IMR-90 (cell line): ENCODE data around the gene CD177. TPM values are rescaled to one million over a fixed set of nuclear protein-coding genes. Genes with fewer than 3 reads are reported as not detected.

Experiments used
- ATAC-seq: fragments of 200-7000 bp; cut with Tn5 transposase; 2 replicates; pipeline ENCODE4 v1.9.1; 2020; ENCODE audit warnings: low read depth, mild to moderate bottlenecking, moderate library complexity
- BruUV-seq: library from RNA; stranded (reverse); fragments of 400-500 nt; replicated peaks from 2 replicates; lab custom pipeline; 2021; lab: Mats Ljungman, UMichigan
- CTCF ChIA-PET: fragments of 300-600 bp; formaldehyde crosslinking; extraction: SDS; loops from one replicate; lab custom pipeline; 2021; ENCODE audit warnings: antibody characterized with exemption; lab: Yijun Ruan, JAX
- POLR2A ChIA-PET: fragments of 300-600 bp; sonication (Branson Sonifier 250); formaldehyde crosslinking; loops from one replicate; lab custom pipeline; 2022; ENCODE audit warnings: antibody characterized with exemption; ENCODE audit not compliant: unreplicated experiment; lab: Charles Lee
- DNase-seq: peaks from one replicate; pipeline ENCODE4 v3.0.0; 2013
- H2AFZ ChIP-seq: replicated peaks from 2 replicates; pipeline ENCODE3; 2013; ENCODE audit warnings: low read length, mild to moderate bottlenecking; ENCODE audit not compliant: poor library complexity
- H2AK5ac ChIP-seq: 2 replicates; pipeline ENCODE4 v1.6.1; 2013; ENCODE audit warnings: low read depth, low read length, inconsistent platforms
- H2AK9ac ChIP-seq: replicated peaks from 2 replicates; pipeline ENCODE3; 2013; ENCODE audit warnings: mild to moderate bottlenecking, low read depth, low read length, moderate library complexity; ENCODE audit not compliant: poor library complexity
- H2BK120ac ChIP-seq: 2 replicates; pipeline ENCODE4 v1.6.1; 2013; ENCODE audit warnings: low read depth, low read length, inconsistent platforms
- H2BK15ac ChIP-seq: 3 replicates; pipeline ENCODE4 v1.6.1; 2013; ENCODE audit warnings: low read depth, low read length, inconsistent platforms
- H2BK20ac ChIP-seq: 2 replicates; pipeline ENCODE4 v1.6.1; 2013; ENCODE audit warnings: low read depth, mild to moderate bottlenecking, inconsistent platforms, low read length, moderate library complexity
- H2BK5ac ChIP-seq: 2 replicates; pipeline ENCODE4 v1.6.1; 2013; ENCODE audit warnings: mild to moderate bottlenecking, low read depth, low read length, inconsistent platforms; ENCODE audit not compliant: poor library complexity, severe bottlenecking
- H3K14ac ChIP-seq: replicated peaks from 2 replicates; pipeline ENCODE4 v1.6.1; 2013; ENCODE audit warnings: low read depth, low read length, inconsistent platforms
- H3K18ac ChIP-seq: 2 replicates; pipeline ENCODE4 v1.6.1; 2013; ENCODE audit warnings: low read depth, low read length, control low read depth
- H3K23ac ChIP-seq: 2 replicates; pipeline ENCODE4 v1.6.1; 2013; ENCODE audit warnings: low read depth, low read length, inconsistent platforms
- H3K27ac ChIP-seq: 2 replicates; pipeline ENCODE4 v1.5.1; 2013; ENCODE audit warnings: mild to moderate bottlenecking, control low read depth, low read length; ENCODE audit not compliant: insufficient read depth
- H3K27me3 ChIP-seq: 2 replicates; pipeline ENCODE4 v1.6.1; 2013; ENCODE audit warnings: low read length; ENCODE audit not compliant: control insufficient read depth, insufficient read depth
- H3K36me3 ChIP-seq: 2 replicates; pipeline ENCODE4 v1.6.1; 2013; ENCODE audit warnings: low read length, mixed read lengths; ENCODE audit not compliant: control insufficient read depth, insufficient read depth
- H3K4ac ChIP-seq: 2 replicates; pipeline ENCODE4 v1.6.1; 2013; ENCODE audit warnings: low read depth, low read length, inconsistent platforms
- H3K4me1 ChIP-seq: 2 replicates; pipeline ENCODE4 v1.6.1; 2013; ENCODE audit warnings: low read length, mixed read lengths; ENCODE audit not compliant: control insufficient read depth, insufficient read depth
- H3K4me2 ChIP-seq: 2 replicates; pipeline ENCODE4 v1.6.1; 2013; ENCODE audit warnings: low read depth, mild to moderate bottlenecking, control low read depth, low read length, moderate library complexity
- H3K4me3 ChIP-seq: 2 replicates; pipeline ENCODE4 v1.5.1; 2013; ENCODE audit warnings: low read depth, mild to moderate bottlenecking, control low read depth, low read length, moderate library complexity; ENCODE audit not compliant: insufficient read depth
- H3K56ac ChIP-seq: 2 replicates; pipeline ENCODE4 v1.6.1; 2013; ENCODE audit warnings: low read length, inconsistent platforms; ENCODE audit not compliant: insufficient read depth; ENCODE audit errors: extremely low read depth
- H3K79me1 ChIP-seq, 2 experiments: 2 replicates each; pipeline ENCODE4 v1.6.1; 2013; ENCODE audit warnings: low read length in 2 of 2, inconsistent platforms in 1 of 2, low read depth in 1 of 2
- H3K9ac ChIP-seq: 2 replicates; pipeline ENCODE4 v1.6.1; 2013; ENCODE audit warnings: low read depth, low read length, control low read depth
- H3K9me1 ChIP-seq: 2 replicates; pipeline ENCODE4 v1.6.1; 2013; ENCODE audit warnings: low read length, inconsistent platforms; ENCODE audit not compliant: insufficient read depth
- H3K9me3 ChIP-seq: 2 replicates; pipeline ENCODE4 v1.6.1; 2013; ENCODE audit warnings: low read length; ENCODE audit not compliant: control insufficient read depth, insufficient read depth
- H4K20me1 ChIP-seq: 2 replicates; pipeline ENCODE4 v1.6.1; 2013; ENCODE audit warnings: low read length, inconsistent platforms; ENCODE audit not compliant: insufficient read depth
- H4K5ac ChIP-seq: 2 replicates; pipeline ENCODE4 v1.6.1; 2013; ENCODE audit warnings: mild to moderate bottlenecking, low read depth, low read length, control low read depth
- H4K8ac ChIP-seq, 2 experiments: 2 replicates each; pipeline ENCODE4 v1.6.1; 2013; ENCODE audit warnings: low read depth in 2 of 2, low read length in 2 of 2, control low read depth in 1 of 2, inconsistent platforms in 1 of 2
- H4K91ac ChIP-seq: 2 replicates; pipeline ENCODE4 v1.6.1; 2013; ENCODE audit warnings: low read depth, low read length, inconsistent platforms; ENCODE audit not compliant: insufficient read depth
- CEBPB ChIP-seq: IDR thresholded peaks from 2 replicates; pipeline ENCODE4 v1.6.1; 2012; ENCODE audit warnings: low read depth, low read length, improper control_type of control experiment
- CHD1 ChIP-seq: IDR thresholded peaks from 2 replicates; pipeline ENCODE4 v1.6.1; 2012; ENCODE audit warnings: low read depth, low read length, improper control_type of control experiment
- FOS ChIP-seq: fragments of 150-350 bp; IDR thresholded peaks from 2 replicates; pipeline ENCODE4 v1.6.1; 2016; ENCODE audit warnings: low read depth, low read length
- MAFK ChIP-seq: IDR thresholded peaks from 2 replicates; pipeline ENCODE4 v1.6.1; 2012; ENCODE audit warnings: low read depth, low read length, improper control_type of control experiment
- MAZ ChIP-seq: IDR thresholded peaks from 2 replicates; pipeline ENCODE4 v1.6.1; 2012; ENCODE audit warnings: low read depth, mild to moderate bottlenecking, low read length, improper control_type of control experiment, moderate library complexity, borderline replicate concordance
- MXI1 ChIP-seq: IDR thresholded peaks from 2 replicates; pipeline ENCODE4 v1.6.1; 2012; ENCODE audit warnings: low read depth, mild to moderate bottlenecking, low read length, moderate library complexity, borderline replicate concordance
- NFE2L2 ChIP-seq: fragments of 150-350 bp; IDR thresholded peaks from 2 replicates; pipeline ENCODE4 v1.6.1; 2016; ENCODE audit warnings: low read depth, mild to moderate bottlenecking, low read length
- POLR2A ChIP-seq: IDR thresholded peaks from 2 replicates; pipeline ENCODE4 v1.6.1; 2012; ENCODE audit warnings: mild to moderate bottlenecking, low read depth, low read length
- RAD21 ChIP-seq: IDR thresholded peaks from 2 replicates; pipeline ENCODE4 v1.6.1; 2012; ENCODE audit warnings: low read length, improper control_type of control experiment
- RFX5 ChIP-seq: IDR thresholded peaks from 2 replicates; pipeline ENCODE4 v1.8.0; 2012; ENCODE audit warnings: low read depth, mild to moderate bottlenecking, low read length, moderate library complexity
- SMC3 ChIP-seq: fragments of 150-350 bp; IDR thresholded peaks from 2 replicates; pipeline ENCODE4 v1.6.1; 2016; ENCODE audit warnings: low read depth, mild to moderate bottlenecking, antibody characterized with exemption, low read length, moderate library complexity
- WGBS, 2 experiments: methylation state at CpG; one replicate each; pipeline versions ENCODE4 v1.1.5 to v1.1.7; 2013; ENCODE audit warnings: missing lambda C conversion rate in 2 of 2; ENCODE audit not compliant: insufficient read length in 1 of 2; ENCODE audit errors: extremely low coverage in 2 of 2; 5-methylcytosine and 5-hydroxymethylcytosine counted together
- dilution Hi-C: fragments of 300-500 bp; cut with HindIII; formaldehyde crosslinking; loops from one replicate; pipeline ENCODE4 v1.14.3; 2018; ENCODE audit warnings: low sequenced_read_pairs; ENCODE audit not compliant: unreplicated experiment
- in situ Hi-C: fragments of 300-500 bp; cut with MboI; formaldehyde crosslinking; loops from 3 replicates; pipeline ENCODE4 v1.14.3; 2019; ENCODE audit warnings: low sequenced_read_pairs, inconsistent platforms, mixed read lengths
- intact Hi-C: fragments of 100-400 bp; cut with micrococcal nuclease; formaldehyde crosslinking; loops from 2 replicates; pipeline ENCODE4 v1.10.0; 2022
- polyA plus RNA-seq, 3 experiments: library from polyadenylated mRNA; depleted of rRNA; stranded (reverse); fragments of >200 nt; gene quantifications; 2 replicates each; pipeline ENCODE4 v1.2.3, GENCODE V29; 2012; ENCODE audit warnings: low replicate concordance in 1 of 3
- total RNA-seq: library from RNA; depleted of rRNA; stranded (reverse); fragments of >200 nt; gene quantifications from 2 replicates; pipeline ENCODE4 v1.2.3, GENCODE V29; 2012
- TF ChIP-seq, protein P1 (sequence below): fragments of 150-350 bp; IDR thresholded peaks from 2 replicates; pipeline ENCODE4 v1.6.1; 2016; ENCODE audit warnings: low read depth, mild to moderate bottlenecking, low read length, moderate library complexity, borderline replicate concordance
- TF ChIP-seq, protein P2 (sequence below): conservative IDR thresholded peaks from 2 replicates; pipeline ENCODE4 v1.5.1; 2012; ENCODE audit warnings: mild to moderate bottlenecking, low read depth, low read length, improper control_type of control experiment
- TF ChIP-seq, protein P3 (sequence below): fragments of 150-350 bp; IDR thresholded peaks from 2 replicates; pipeline ENCODE4 v1.6.1; 2017; ENCODE audit warnings: mild to moderate bottlenecking, antibody characterized with exemption, low read length, low read depth

The CD177 gene
- total and polyA plus RNA-seq, 2 of the 4 experiments (the other 2 are of a cell fraction) = 0.14 TPM; not detected in 1

DNA sequence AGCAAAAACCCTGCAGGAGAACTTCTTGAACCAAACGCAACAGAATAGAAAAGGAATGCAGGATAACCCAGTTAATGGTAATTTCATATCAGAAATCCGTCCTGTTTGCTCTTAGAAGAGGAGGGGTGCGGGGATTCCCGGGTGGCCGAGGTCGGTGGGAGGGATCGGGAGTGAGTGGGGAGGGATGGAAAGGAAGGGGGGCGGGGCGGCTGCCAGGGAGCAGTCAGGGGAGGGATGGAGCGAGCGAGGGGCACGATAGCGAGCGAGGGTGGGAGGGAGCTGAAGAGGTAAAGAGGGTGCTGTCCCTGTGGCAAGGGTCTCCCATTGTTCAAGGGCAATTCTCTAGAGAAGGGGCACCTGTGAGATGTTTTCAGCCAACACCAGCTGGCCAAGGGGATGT, 26.5 kb downstream of the CD177 start:
- 0% methylated on average over 3 of the region's 14 CpGs; no CpG with 5 or more reads in 1 of the 2 experiments for WGBS, 2 experiments
- intact Hi-C loops (no loop called here), dilution Hi-C loops (no loop called here), in situ Hi-C loops (no loop called here)
- Histone ChIP-seq H3K23ac (no peak overlapping the region), H3K56ac (no peak overlapping the region), H2AFZ (no peak overlapping the region), H2BK120ac (no peak overlapping the region), H3K9me1 (no peaks in the 10 kb centered on the region), H4K91ac (no peak overlapping the region), H3K4me2 (no peak overlapping the region), H2BK20ac (no peak overlapping the region), H2BK15ac (no peak overlapping the region), H3K27me3 (peaks cover 13% of the 10 kb centered on the region), H2AK9ac (no peak overlapping the region), H3K9me3 (no peaks in the 10 kb centered on the region), H3K27ac (no peak overlapping the region), H2AK5ac (no peak overlapping the region), H3K79me1 (no peaks in the 10 kb centered on the region), H2BK5ac (no peak overlapping the region), H4K8ac (no peak overlapping the region), H3K4me3 (no peak overlapping the region), H3K36me3 (no peaks in the 10 kb centered on the region), H4K20me1 (no peaks in the 10 kb centered on the region), H3K4ac (no peak overlapping the region), H3K4me1 (no peaks in the 10 kb centered on the region), H3K9ac (no peak overlapping the region), H3K14ac (no peak overlapping the region), H3K18ac (no peak overlapping the region), H4K5ac (no peak overlapping the region)
- POLR2A ChIA-PET = no interaction called here
- no TSS peak for BruUV-seq
- ATAC-seq (no peak), DNase-seq (no peak)
- TF ChIP-seq MAZ (no peak), POLR2A (no peak), MAFK (no peak), CEBPB (no peak), RFX5 (no peak), FOS (no peak), RAD21 (no peak), MXI1 (no peak), NFE2L2 (no peak), SMC3 (no peak), CHD1 (no peak)
- TF ChIP-seq, protein P1, sequence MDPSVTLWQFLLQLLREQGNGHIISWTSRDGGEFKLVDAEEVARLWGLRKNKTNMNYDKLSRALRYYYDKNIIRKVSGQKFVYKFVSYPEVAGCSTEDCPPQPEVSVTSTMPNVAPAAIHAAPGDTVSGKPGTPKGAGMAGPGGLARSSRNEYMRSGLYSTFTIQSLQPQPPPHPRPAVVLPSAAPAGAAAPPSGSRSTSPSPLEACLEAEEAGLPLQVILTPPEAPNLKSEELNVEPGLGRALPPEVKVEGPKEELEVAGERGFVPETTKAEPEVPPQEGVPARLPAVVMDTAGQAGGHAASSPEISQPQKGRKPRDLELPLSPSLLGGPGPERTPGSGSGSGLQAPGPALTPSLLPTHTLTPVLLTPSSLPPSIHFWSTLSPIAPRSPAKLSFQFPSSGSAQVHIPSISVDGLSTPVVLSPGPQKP = no peak
- TF ChIP-seq, protein P2, sequence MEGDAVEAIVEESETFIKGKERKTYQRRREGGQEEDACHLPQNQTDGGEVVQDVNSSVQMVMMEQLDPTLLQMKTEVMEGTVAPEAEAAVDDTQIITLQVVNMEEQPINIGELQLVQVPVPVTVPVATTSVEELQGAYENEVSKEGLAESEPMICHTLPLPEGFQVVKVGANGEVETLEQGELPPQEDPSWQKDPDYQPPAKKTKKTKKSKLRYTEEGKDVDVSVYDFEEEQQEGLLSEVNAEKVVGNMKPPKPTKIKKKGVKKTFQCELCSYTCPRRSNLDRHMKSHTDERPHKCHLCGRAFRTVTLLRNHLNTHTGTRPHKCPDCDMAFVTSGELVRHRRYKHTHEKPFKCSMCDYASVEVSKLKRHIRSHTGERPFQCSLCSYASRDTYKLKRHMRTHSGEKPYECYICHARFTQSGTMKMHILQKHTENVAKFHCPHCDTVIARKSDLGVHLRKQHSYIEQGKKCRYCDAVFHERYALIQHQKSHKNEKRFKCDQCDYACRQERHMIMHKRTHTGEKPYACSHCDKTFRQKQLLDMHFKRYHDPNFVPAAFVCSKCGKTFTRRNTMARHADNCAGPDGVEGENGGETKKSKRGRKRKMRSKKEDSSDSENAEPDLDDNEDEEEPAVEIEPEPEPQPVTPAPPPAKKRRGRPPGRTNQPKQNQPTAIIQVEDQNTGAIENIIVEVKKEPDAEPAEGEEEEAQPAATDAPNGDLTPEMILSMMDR = no peak
- TF ChIP-seq, protein P3, sequence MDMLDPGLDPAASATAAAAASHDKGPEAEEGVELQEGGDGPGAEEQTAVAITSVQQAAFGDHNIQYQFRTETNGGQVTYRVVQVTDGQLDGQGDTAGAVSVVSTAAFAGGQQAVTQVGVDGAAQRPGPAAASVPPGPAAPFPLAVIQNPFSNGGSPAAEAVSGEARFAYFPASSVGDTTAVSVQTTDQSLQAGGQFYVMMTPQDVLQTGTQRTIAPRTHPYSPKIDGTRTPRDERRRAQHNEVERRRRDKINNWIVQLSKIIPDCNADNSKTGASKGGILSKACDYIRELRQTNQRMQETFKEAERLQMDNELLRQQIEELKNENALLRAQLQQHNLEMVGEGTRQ = no peak
- CTCF ChIA-PET = no interaction called here
